OCI-LY3 (cell line): ENCODE measurements around the gene MIF4GD.

Experiments
- H2AFZ ChIP-seq: fragments of 200-600, 300-600 bp; shearing (Covaris generic); 2 replicates; pipeline ENCODE4 v1.6.0; 2014; ENCODE audit warnings: antibody characterized with exemption, low read depth, low read length
- H3K27ac ChIP-seq: fragments of 200-600, 300-600 bp; sonication (generic); 2 replicates; pipeline ENCODE4 v1.5.1; 2014; ENCODE audit warnings: mild to moderate bottlenecking, low read length, moderate library complexity, mixed read lengths
- H3K27me3 ChIP-seq: fragments of 200-600, 300-600 bp; sonication (generic); 2 replicates; pipeline ENCODE4 v1.6.1; 2014; ENCODE audit warnings: low read depth, low read length, mixed read lengths
- H3K36me3 ChIP-seq: fragments of 200-600, 300-600 bp; sonication (generic); replicated peaks from 2 replicates; pipeline ENCODE3; 2014; ENCODE audit warnings: low read depth, low read length, mixed read lengths
- H3K4me1 ChIP-seq: fragments of 300-600, 200-600 bp; sonication (generic); 2 replicates; pipeline ENCODE4 v1.6.1; 2014; ENCODE audit warnings: low read length, mixed read lengths
- H3K4me2 ChIP-seq: fragments of 200-600, 300-600 bp; sonication (generic); 2 replicates; pipeline ENCODE4 v1.6.1; 2014; ENCODE audit warnings: low read length, mixed read lengths
- H3K4me3 ChIP-seq: fragments of 300-600, 200-600 bp; sonication (generic); 2 replicates; pipeline ENCODE4 v1.5.1; 2014; ENCODE audit warnings: antibody characterized with exemption, mild to moderate bottlenecking, low read length, moderate library complexity
- H3K79me2 ChIP-seq: fragments of 300-600, 200-600 bp; shearing (Covaris generic); 2 replicates; pipeline ENCODE4 v1.6.1; 2014; ENCODE audit warnings: mild to moderate bottlenecking, low read length, mixed read lengths
- H3K9ac ChIP-seq: fragments of 300-600, 200-600 bp; shearing (Covaris generic); 2 replicates; pipeline ENCODE4 v1.6.0; 2014; ENCODE audit warnings: mild to moderate bottlenecking, low read length, moderate library complexity
- H3K9me3 ChIP-seq: fragments of 200-600, 300-600 bp; shearing (Covaris generic); 2 replicates; pipeline ENCODE4 v1.6.1; 2014; ENCODE audit warnings: low read length, mixed read lengths; ENCODE audit not compliant: insufficient read depth
- H4K20me1 ChIP-seq: fragments of 200-600, 300-600 bp; sonication (generic); 2 replicates; pipeline ENCODE4 v1.6.1; 2016; ENCODE audit warnings: low read length, mixed read lengths; ENCODE audit not compliant: insufficient read depth
- CTCF ChIP-seq: fragments of 200-600, 300-600 bp; sonication (generic); IDR thresholded peaks from 2 replicates; pipeline ENCODE4 v1.5.1; 2014; ENCODE audit warnings: antibody characterized with exemption, low read length, low read depth
- EZH2phosphoT487 ChIP-seq: fragments of 200-600 bp; shearing (Covaris generic); IDR thresholded peaks from 2 replicates; pipeline ENCODE4 v1.6.1; 2018; ENCODE audit warnings: antibody characterized with exemption, mixed run types, low read depth

The MIF4GD gene

DNA sequence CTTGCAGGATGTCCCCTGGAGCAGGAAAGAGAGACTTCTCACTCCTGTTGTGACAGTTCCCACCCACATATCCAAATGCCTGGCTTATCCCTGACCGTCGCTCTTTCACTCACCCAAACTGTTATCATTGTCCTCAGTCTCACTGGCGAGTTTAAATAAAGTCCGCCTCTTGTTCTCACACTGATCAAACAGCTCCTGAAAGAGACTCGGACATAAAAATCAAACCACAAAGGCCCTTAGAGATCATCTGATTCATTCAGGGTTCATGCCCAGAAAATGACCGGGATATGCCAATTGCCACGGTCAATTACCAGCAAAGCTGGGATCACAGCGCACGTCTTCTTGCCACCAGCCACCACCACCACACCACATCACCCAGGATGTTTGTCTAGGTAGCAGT is 29.5 kb downstream of the MIF4GD start:
- H3K4me1 ChIP-seq, result peaks cover 51% of the 10 kb centered on the region
- TF ChIP-seq EZH2phosphoT487 (no peak), CTCF (no peak)
- no peaks in the 10 kb centered on the region for H4K20me1 ChIP-seq
- 0 out of 2 replicates have a peak, but pooled peaks cover under 1% of the 10 kb centered on the region for H3K79me2 ChIP-seq
- peak overlapping the region; percentile 42; the same call in 1 of the 2 replicates for H3K4me2 ChIP-seq
- H3K27me3 ChIP-seq, result no peaks in the 10 kb centered on the region
- peak overlapping the region; percentile 86 for H3K27ac ChIP-seq
- no peak overlapping the region for H2AFZ ChIP-seq
- peaks cover 76% of the 10 kb centered on the region for H3K36me3 ChIP-seq
- no peaks in the 10 kb centered on the region for H3K9me3 ChIP-seq
- no peak overlapping the region for H3K4me3 ChIP-seq
- no peak overlapping the region for H3K9ac ChIP-seq

GRCh38 chr17:75241143-75241430 is 29.9 kb downstream of the MIF4GD start:
- peaks cover 51% of the 10 kb centered on the region for H3K4me1 ChIP-seq
- no peaks in the 10 kb centered on the region for H3K9me3 ChIP-seq
- H3K9ac ChIP-seq, result no peak overlapping the region
- H4K20me1 ChIP-seq, result no peaks in the 10 kb centered on the region
- peaks cover 76% of the 10 kb centered on the region for H3K36me3 ChIP-seq
- no peaks in the 10 kb centered on the region for H3K79me2 ChIP-seq
- H3K4me2 ChIP-seq, result no peak overlapping the region
- no peak overlapping the region for H3K4me3 ChIP-seq
- H3K27me3 ChIP-seq, result no peaks in the 10 kb centered on the region
- no peak overlapping the region for H3K27ac ChIP-seq
- no peak overlapping the region for H2AFZ ChIP-seq
- TF ChIP-seq EZH2phosphoT487 (no peak), CTCF (no peak)

DNA sequence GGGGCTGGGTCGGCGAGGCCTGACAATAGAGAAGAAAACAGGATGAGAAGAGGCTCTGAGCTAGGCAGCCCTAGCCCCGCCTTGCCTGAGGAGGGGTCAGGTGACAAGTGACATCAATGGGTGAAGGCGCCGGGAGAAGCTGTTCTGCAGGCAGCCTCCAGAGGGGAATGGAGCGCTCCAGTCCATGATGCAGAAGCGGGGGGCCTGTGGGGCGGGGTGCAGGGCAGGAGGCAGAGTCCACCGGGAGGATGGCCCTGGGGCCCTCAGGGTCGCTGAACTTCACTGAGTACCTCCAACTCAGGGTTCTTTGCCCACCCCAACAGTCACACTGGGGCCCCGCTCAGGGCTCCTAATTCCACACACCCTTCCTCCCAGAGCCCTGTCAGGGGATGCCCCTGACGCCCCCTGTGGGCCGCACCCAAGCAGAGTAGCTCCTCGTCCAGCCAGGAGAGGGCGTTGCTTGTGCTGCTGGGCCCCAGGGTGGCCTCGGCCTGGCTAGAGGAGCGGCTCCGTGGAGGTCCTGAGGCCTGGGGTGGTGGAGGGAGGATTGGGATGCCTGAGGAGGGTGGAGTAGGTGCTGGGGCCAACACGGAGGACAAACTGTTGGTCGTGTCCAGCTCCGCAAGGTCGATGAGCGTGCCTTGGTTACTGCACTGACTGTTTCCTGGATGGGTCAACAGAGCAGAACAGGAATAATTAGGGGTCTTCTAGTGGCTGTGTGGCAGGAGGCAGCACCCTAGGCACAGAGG is 30.5 kb downstream of the MIF4GD start:
- no peaks in the 10 kb centered on the region for H3K27me3 ChIP-seq
- H4K20me1 ChIP-seq, result no peaks in the 10 kb centered on the region
- H3K36me3 ChIP-seq, result peaks cover 72% of the 10 kb centered on the region
- no peak overlapping the region for H3K4me2 ChIP-seq
- TF ChIP-seq CTCF, result peak; percentile 84
- TF ChIP-seq EZH2phosphoT487, result no peak
- no peaks in the 10 kb centered on the region for H3K79me2 ChIP-seq
- no peak overlapping the region for H3K9ac ChIP-seq
- H3K4me3 ChIP-seq, result no peak overlapping the region
- no peaks in the 10 kb centered on the region for H3K9me3 ChIP-seq
- no peak overlapping the region for H2AFZ ChIP-seq
- H3K27ac ChIP-seq, result no peak overlapping the region
- peaks cover 46% of the 10 kb centered on the region for H3K4me1 ChIP-seq

DNA sequence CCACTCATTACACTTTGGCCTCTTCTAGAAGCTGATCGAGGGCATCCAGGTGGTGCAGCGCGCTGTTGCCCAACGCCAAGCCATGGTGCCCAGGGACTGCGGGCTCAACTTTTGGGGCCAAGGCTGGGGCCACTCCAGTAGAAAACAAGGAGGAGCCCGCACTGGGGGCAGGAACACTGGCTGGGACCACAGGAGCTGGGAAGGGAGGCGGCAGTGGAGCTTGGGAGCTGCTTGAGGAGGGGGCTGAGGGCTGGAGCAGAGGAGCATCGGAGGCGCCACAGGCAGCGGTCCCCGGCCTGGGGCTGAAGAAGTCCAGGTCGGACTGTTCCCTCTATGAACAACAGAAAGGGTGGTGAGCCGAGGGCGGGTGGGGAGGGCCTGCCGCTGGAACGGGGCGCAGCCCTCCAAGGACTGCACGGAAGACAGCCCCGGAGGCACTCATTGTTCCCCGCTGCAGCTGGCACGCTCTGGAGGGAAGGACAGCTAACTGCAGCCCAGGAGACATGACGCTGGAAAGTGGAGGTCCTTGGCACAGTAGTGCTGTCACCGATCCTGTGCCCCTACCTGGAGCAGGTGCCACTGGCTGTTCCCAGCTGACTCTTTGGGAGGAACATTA is 31.1 kb downstream of the MIF4GD start:
- Histone ChIP-seq H3K9me3 (no peaks in the 10 kb centered on the region), H3K4me1 (peaks cover 40% of the 10 kb centered on the region), H3K4me2 (no peak overlapping the region), H4K20me1 (no peaks in the 10 kb centered on the region), H3K27ac (no peak overlapping the region), H3K4me3 (no peak overlapping the region), H3K79me2 (no peaks in the 10 kb centered on the region), H3K36me3 (peaks cover 71% of the 10 kb centered on the region), H3K27me3 (no peaks in the 10 kb centered on the region), H2AFZ (no peak overlapping the region), H3K9ac (no peak overlapping the region)
- no peak for TF ChIP-seq CTCF
